Large intestine (tissue), 3 donors: Measurements from ENCODE around the gene DOK7. TPM values are rescaled to one million over a fixed set of nuclear protein-coding genes. Genes with fewer than 3 reads are reported as not detected.

Experiments
- DNase-seq, 2 donors: peaks; one replicate each; pipeline versions ENCODE4 v3.0.0 to v3.0.0-alpha.2; 2013
- H3K27ac ChIP-seq: one replicate; pipeline ENCODE4 v1.5.1; 2013; ENCODE audit warnings: low read length
- H3K27me3 ChIP-seq: 2 replicates; pipeline ENCODE4 v1.6.1; 2013; ENCODE audit warnings: low read length; ENCODE audit not compliant: control insufficient read depth, insufficient read depth
- H3K36me3 ChIP-seq: 2 replicates; pipeline ENCODE4 v1.6.1; 2013; ENCODE audit warnings: low read length; ENCODE audit not compliant: control insufficient read depth, insufficient read depth
- H3K4me1 ChIP-seq: one replicate; pipeline ENCODE4 v1.6.1; 2013; ENCODE audit warnings: low read length; ENCODE audit not compliant: control insufficient read depth, insufficient read depth
- H3K4me3 ChIP-seq: one replicate; pipeline ENCODE4 v1.5.1; 2013; ENCODE audit warnings: low read length
- H3K9me3 ChIP-seq: one replicate; pipeline ENCODE4 v1.6.1; 2013; ENCODE audit warnings: mild to moderate bottlenecking, low read depth, low read length, moderate library complexity; ENCODE audit not compliant: control insufficient read depth
- WGBS: methylation state at CpG from one replicate; pipeline ENCODE4 v1.1.5; 2013; ENCODE audit warnings: low lambda C conversion rate; ENCODE audit not compliant: insufficient coverage; 5-methylcytosine and 5-hydroxymethylcytosine counted together
- polyA plus RNA-seq: library from polyadenylated mRNA; unstranded; fragments of 120-200 nt; gene quantifications from one replicate; pipeline ENCODE4 v1.2.1, GENCODE V29; 2013

DOK7 gene
- polyA plus RNA-seq, 1 donor, result 8.5 TPM

DNA sequence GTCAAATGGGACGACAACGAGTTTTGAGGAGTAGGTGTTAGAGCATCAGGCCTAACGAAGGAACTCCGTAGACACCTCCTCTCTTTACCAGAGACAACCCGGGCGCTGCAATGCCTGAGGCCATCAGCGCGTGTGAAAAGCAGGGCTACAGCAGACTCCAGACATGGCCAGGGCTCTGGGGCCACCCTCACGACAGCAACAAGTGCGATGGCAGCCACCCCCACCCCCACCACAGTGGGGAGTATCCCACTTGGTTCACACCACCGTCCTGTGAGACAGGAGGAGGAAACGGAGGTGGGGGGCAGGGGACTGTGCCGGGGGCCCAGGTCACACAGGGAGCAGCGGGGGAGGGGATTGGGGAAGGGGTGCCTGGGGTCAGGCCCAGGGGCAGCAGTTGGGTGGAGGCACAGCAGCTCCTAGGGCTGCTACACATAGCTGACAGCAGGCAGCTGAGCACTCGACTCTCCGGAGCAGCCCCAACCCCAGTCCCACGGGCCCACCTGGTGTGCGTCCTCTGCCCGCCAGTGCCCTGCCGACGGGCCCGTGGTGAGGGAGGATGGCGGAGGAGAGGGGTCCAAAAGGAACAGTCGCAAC is 60.6 kb downstream of the DOK7 start:
- no peak for DNase-seq
- Histone ChIP-seq H3K36me3 (peaks cover 93% of the 10 kb centered on the region), H3K4me3 (no peak overlapping the region), H3K27ac (no peak overlapping the region), H3K27me3 (no peaks in the 10 kb centered on the region), H3K4me1 (peaks cover 3% of the 10 kb centered on the region), H3K9me3 (no peaks in the 10 kb centered on the region)
- no CpG with 5 or more reads among the region's 24 CpGs for WGBS

DNA sequence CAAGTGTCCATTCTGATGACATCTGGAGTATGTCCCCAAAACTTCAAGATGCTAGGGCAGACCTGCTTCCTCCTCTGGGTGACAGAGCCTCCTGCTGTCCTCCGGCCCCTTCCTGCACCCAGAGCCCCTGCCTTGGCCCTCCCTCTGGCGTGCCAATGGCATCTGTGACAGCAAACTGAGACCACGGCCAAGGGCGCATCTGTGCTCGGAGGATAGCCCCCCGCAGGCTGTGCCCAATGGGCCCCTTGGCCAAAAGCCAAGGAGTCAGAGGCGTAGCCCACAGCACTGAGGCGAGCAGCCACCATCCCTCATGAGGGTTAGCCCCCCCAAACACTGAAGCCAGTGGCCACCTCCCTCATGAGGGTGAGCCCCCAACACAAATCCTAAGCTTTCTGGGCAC is 61.2 kb downstream of the DOK7 start:
- no CpG with 5 or more reads among the region's 8 CpGs for WGBS
- Histone ChIP-seq H3K4me1 (peaks cover 3% of the 10 kb centered on the region), H3K36me3 (peaks cover 92% of the 10 kb centered on the region), H3K27me3 (no peaks in the 10 kb centered on the region), H3K9me3 (no peaks in the 10 kb centered on the region), H3K27ac (no peak overlapping the region), H3K4me3 (no peak overlapping the region)
- DNase-seq, result no peak

DNA sequence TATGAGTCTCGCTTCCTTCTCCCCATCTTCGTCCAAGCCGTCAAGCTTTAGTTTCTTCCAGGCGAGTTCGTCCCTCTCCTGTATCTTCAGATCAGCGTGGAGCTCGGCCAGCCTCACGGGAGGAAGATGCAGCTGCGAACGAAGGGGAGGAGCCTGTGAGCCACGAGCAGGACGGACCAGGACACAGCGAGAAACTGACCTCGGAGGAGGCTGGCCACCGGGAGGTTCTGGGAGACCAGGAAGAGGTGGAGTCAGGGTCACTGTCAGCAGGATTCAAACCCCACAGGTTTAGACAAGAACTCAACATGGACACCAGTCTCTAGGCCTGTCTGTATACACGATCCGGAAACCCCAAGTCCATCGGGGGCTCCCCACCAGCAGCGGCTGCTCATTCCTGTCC is 61.8 kb downstream of the DOK7 start:
- Histone ChIP-seq H3K27ac (no peak overlapping the region), H3K27me3 (no peaks in the 10 kb centered on the region), H3K4me1 (peaks cover 3% of the 10 kb centered on the region), H3K4me3 (no peak overlapping the region), H3K36me3 (peaks cover 91% of the 10 kb centered on the region), H3K9me3 (no peaks in the 10 kb centered on the region)
- no peak for DNase-seq
- no CpG with 5 or more reads among the region's 19 CpGs for WGBS

DNA sequence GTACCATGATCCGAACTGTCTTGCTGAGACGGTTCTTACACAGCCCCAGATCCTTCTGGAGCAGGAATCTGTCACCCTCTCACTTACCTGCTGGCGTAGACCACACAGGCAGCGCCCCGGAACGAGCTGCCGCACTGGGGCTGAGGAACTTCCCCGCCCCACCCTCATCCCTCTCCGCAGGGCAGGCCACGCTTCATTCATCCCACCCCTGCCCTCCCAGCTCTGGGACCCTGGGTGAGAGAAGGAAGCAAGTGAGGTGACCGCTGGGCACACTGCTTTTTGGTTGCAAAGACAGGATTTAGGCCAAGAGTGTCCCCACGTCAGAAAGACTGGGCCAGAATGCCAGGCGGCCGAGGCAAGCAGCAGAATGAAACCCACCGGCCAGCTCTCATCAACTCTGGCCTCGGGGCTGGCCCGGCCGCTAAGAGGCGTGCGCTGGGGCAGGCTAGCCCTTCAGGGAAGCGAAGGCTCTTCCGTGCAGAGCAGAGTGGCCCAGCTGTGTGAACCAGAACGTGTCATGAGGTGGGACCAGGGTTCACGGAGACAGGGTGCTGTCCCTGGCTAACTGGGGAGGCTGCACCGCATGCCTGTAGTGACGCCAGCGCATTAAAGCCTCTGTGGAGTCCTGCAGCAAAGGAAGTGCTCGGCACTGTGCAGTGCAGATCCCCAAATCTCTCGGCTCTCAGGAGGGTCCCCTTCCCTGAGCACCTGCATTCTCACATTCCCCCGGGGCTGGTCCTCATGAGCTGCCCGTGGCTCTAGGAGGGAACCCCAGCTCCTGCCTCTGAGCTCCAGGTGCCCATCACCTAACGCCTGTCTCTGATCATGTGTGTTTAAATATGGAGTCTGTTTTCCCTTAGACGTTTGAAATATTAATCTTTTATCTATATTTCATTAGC is 62.7 kb downstream of the DOK7 start:
- DNase-seq, result no peak
- H3K27me3 ChIP-seq, result no peaks in the 10 kb centered on the region
- peaks cover 84% of the 10 kb centered on the region for H3K36me3 ChIP-seq
- no peaks in the 10 kb centered on the region for H3K9me3 ChIP-seq
- H3K27ac ChIP-seq, result no peak overlapping the region
- H3K4me3 ChIP-seq, result no peak overlapping the region
- 0% methylated on average over 1 of the region's 33 CpGs for WGBS
- peaks cover 11% of the 10 kb centered on the region for H3K4me1 ChIP-seq

DNA sequence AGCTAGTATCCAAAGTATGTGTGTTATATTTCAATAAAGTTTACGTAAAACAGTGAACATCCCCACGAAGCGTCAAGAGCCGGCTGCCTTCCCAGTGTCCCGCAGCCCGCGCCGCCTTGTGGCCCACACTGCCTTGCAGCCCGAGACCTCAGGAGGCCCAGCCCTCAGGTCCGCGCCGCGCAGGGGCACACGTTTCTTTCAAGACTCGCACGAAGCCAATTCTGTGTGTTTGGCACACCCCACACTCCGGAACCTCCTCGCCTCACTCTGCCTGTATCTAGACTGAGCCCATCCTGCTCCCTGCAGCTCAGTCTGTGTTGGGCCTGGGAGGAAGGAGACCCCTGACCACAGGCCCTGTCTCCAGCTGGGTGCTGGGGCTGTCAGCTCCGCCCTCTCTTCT is 63.4 kb downstream of the DOK7 start:
- H3K4me1 ChIP-seq, result peaks cover 12% of the 10 kb centered on the region
- no CpG with 5 or more reads among the region's 19 CpGs for WGBS
- DNase-seq, result no peak

DNA sequence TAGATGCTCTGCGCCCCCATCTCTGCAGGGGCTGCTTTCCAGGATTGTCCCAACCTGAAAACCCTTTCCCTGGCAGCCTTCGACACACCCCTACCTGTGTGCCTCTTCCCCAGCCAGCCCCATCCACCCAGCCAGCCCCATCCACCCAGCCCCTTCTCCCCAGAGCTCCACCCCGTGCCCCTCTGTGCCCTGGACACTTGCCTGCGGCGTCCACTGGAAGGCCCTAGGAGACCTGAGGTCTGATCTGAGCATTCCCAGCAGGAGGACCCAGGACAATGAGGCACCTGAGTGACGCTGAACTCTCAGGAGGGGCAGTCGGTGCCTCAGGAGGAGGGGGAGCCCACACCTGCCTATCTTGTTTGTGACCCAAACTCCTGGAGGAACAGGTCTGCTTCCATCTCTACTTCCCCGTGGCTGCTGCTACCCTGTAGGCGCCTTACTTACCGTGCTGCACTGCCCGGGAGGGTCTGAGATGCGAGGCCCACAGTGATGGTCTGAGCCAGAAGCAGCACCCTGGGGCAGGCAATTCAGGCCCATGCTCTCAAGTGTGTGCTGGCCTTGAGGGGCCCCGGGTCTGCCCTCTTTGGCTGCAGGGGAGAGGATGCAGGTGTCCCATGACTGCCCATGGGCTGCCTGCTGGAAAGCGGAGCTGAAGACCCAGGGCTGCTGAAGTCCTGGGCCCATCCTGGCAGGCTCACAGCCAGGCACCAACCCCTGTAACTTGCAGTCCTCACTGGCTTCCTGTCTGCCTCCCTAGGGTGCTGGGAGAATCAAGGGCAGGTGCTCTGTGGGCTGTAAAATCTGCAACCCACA is 64.2 kb downstream of the DOK7 start:
- no peak for DNase-seq
- H3K27me3 ChIP-seq, result no peaks in the 10 kb centered on the region
- H3K4me3 ChIP-seq, result no peak overlapping the region
- WGBS, result no CpG with 5 or more reads among the region's 14 CpGs
- peaks cover 70% of the 10 kb centered on the region for H3K36me3 ChIP-seq
- H3K9me3 ChIP-seq, result no peaks in the 10 kb centered on the region
- no peak overlapping the region for H3K27ac ChIP-seq
- peaks cover 12% of the 10 kb centered on the region for H3K4me1 ChIP-seq

More for the DNA sequence above, 63.4 kb downstream of the DOK7 start:
- Histone ChIP-seq H3K27me3 (no peaks in the 10 kb centered on the region), H3K9me3 (no peaks in the 10 kb centered on the region), H3K4me3 (no peak overlapping the region), H3K27ac (no peak overlapping the region), H3K36me3 (peaks cover 78% of the 10 kb centered on the region)

DNA sequence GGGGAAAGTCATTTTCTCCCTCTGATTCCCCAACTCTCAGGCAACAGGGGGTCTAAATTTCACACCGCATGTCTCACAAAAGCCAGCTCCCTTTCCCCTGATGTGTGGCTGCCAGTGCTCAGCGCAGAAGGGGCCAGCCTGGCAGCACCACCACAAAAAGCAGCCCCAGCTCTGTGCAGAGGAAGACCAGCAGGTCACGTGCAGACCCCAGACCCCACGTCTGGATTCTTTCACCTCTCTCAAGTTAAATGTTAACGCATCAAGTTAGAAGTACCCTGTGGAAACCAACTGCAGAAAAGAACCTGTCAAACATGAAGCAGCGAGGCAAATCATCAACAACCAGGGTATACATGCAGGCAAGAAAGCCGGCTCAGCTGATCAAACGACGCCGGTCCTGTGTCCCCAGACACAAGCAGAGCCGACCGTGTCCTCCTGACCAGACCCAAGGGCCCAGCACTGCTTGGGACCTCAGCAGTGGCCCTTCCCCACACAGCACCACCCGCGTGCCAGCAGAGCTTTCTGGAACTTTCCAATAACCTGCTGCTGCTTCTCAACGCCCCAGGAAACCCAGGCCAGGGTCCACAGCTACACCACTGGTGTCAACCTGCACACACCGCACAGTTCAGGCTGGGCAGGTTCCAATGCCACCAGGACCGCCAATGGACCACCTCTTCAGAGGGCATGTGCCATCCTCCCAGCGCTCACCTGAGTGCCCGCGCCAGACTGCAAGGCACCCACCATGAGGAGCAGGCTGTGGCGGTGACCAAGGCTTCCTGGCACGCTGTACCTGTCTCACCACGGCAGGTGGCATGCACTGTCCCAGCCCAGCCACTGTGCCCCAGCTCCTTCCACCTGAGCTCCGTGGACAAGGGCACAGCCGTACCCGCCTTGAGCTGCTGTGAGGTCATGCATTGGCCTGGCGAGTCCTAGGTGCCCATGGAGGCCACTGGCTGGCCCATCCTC is 65.1 kb downstream of the DOK7 start:
- Histone ChIP-seq H3K27ac (no peak overlapping the region), H3K36me3 (peaks cover 61% of the 10 kb centered on the region), H3K27me3 (peaks cover 2% of the 10 kb centered on the region), H3K9me3 (no peaks in the 10 kb centered on the region), H3K4me1 (peaks cover 12% of the 10 kb centered on the region), H3K4me3 (no peak overlapping the region)
- DNase-seq, result no peak
- no CpG with 5 or more reads among the region's 27 CpGs for WGBS

DNA sequence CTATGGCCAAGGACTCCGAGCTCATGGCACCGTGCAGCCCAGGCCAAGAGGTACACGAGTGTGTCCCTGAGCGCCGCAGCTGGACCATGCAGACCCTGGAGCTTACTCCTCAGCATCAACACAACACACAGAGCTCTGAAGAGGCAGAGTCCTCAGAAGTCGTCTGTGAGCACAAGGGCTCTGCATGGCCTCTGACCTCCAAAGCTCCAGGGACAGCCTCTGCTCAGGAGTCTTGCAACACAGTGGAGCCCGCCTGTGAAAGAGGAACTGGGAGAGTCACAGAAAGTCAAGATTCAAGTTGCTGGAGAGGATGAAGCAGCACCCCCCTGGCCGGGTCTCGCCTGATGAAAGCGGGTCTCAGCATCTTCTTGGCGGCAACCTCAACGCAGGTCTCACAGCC is 66.3 kb downstream of the DOK7 start:
- Histone ChIP-seq H3K4me1 (peaks cover 12% of the 10 kb centered on the region), H3K27ac (no peak overlapping the region), H3K27me3 (peaks cover 7% of the 10 kb centered on the region), H3K36me3 (peaks cover 49% of the 10 kb centered on the region), H3K4me3 (no peak overlapping the region), H3K9me3 (no peaks in the 10 kb centered on the region)
- no peak for DNase-seq
- no CpG with 5 or more reads among the region's 12 CpGs for WGBS

DNA sequence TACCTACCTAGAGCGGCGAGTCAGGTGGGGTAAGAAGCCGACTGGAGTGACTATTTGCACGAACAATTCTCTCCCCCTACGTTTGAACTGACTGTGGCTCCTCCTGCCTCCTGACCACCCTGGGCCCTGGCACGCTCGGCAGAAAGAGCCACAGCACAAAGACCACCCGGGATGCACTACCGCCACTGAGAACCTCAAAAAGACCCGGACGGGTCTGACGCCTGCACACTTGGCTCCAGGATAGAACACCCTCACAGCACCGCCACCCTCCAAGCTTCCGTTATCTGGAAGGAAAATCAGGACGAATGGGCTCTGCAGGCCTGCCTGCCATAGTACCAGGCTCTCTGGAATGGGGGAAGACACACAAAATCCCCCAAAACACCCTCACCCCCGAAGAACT is 66.9 kb downstream of the DOK7 start:
- peaks cover 12% of the 10 kb centered on the region for H3K4me1 ChIP-seq
- H3K9me3 ChIP-seq, result no peaks in the 10 kb centered on the region
- H3K27ac ChIP-seq, result no peak overlapping the region
- peaks cover 7% of the 10 kb centered on the region for H3K27me3 ChIP-seq
- no peak for DNase-seq
- H3K36me3 ChIP-seq, result peaks cover 43% of the 10 kb centered on the region
- no CpG with 5 or more reads among the region's 16 CpGs for WGBS
- H3K4me3 ChIP-seq, result no peak overlapping the region
